AG09319 (cell line): ENCODE results near the gene AHCYL1.
A peak's percentile ranks its signal among the peaks of the same experiment; 100 is the strongest.

Source experiments
- DNase-seq: peaks from one replicate; pipeline ENCODE4 v3.0.0-alpha.2; 2010; ENCODE audit warnings: low read depth; ENCODE audit errors: extremely low read depth
- CTCF ChIP-seq: IDR thresholded peaks from 2 replicates; pipeline ENCODE4 v1.5.1; 2011; ENCODE audit warnings: low read depth, mild to moderate bottlenecking, inconsistent platforms, low read length, moderate library complexity

AHCYL1 gene

GRCh38 chr1:110007046-110007830 lies 22.7 kb downstream of the AHCYL1 start:
- no peak for TF ChIP-seq CTCF
- no peak for DNase-seq

- no peak for TF ChIP-seq CTCF
- DNase-seq = no peak
These were observed 24.5 kb downstream of the AHCYL1 start for GRCh38 chr1:110008971-110009565.

- peak; percentile 35 for DNase-seq
- peak; percentile 56 for TF ChIP-seq CTCF
These were observed 27.0 kb downstream of the AHCYL1 start for GRCh38 chr1:110011527-110012041.

GRCh38 chr1:110012100-110012780 lies 27.7 kb downstream of the AHCYL1 start:
- TF ChIP-seq CTCF = no peak
- DNase-seq = no peak

GRCh38 chr1:110017792-110018191 lies 33.2 kb downstream of the AHCYL1 start:
- no peak for TF ChIP-seq CTCF
- DNase-seq = no peak

- no peak for TF ChIP-seq CTCF
- DNase-seq = no peak
These were observed 33.8 kb downstream of the AHCYL1 start for GRCh38 chr1:110018396-110018795.

- no peak for TF ChIP-seq CTCF
- DNase-seq = no peak
These were observed 35.2 kb downstream of the AHCYL1 start for GRCh38 chr1:110019770-110020169.
